SK-N-SH (cell line): ENCODE data around the gene ATP8B3. TPM values are rescaled to one million over a fixed set of nuclear protein-coding genes. Genes with fewer than 3 reads are reported as not detected.

Source experiments
- CTCF ChIA-PET: fragments of 300-600, 350-600 bp; formaldehyde crosslinking; extraction: SDS; loops from one replicate; lab custom pipeline; 2021; lab: Yijun Ruan, JAX
- POLR2A ChIA-PET: fragments of 350-600 bp; sonication (Branson Sonifier 250); formaldehyde crosslinking; extraction: SDS; loops from one replicate; lab custom pipeline; 2020; ENCODE audit warnings: antibody characterized with exemption, inconsistent platforms; lab: Yijun Ruan, JAX
- DNase-seq: peaks from one replicate; pipeline ENCODE4 v3.0.0; 2012
- H2AFZ ChIP-seq: fragments of 200-600 bp; sonication (generic); 2 replicates; pipeline ENCODE4 v1.8.1; 2016; ENCODE audit warnings: antibody characterized with exemption, mild to moderate bottlenecking, low read depth
- H3F3A ChIP-seq: fragments of 200-600 bp; sonication (generic); replicated peaks from 2 replicates; pipeline ENCODE3; 2016; ENCODE audit warnings: antibody characterized with exemption, mild to moderate bottlenecking; ENCODE audit not compliant: insufficient read depth
- H3K27ac ChIP-seq, 2 experiments: fragments of 200-500 bp in 1 of 2; fragments of 200-600 bp in 1 of 2; sonication (Bioruptor generic) in 1 of 2; sonication (generic), shearing (Covaris generic) in 1 of 2; 2 replicates each; pipeline versions ENCODE4 v1.5.1 to v1.6.1; 2014 to 2016; ENCODE audit warnings: low read depth in 2 of 2, inconsistent platforms in 1 of 2, low read length in 1 of 2, mild to moderate bottlenecking in 1 of 2, mixed read lengths in 1 of 2
- H3K27me3 ChIP-seq: fragments of 200-600 bp; sonication (generic), shearing (Covaris generic); 2 replicates; pipeline ENCODE4 v1.6.1; 2016; ENCODE audit warnings: mixed run types; ENCODE audit not compliant: insufficient read depth
- H3K36me3 ChIP-seq, 2 experiments: fragments of 200-500 bp in 1 of 2; fragments of 200-600 bp in 1 of 2; sonication (Bioruptor generic) in 1 of 2; sonication (generic) in 1 of 2; replicated peaks in 1 of 2; 2 replicates each; pipeline versions ENCODE3 to v1.5.1; 2014 to 2016; ENCODE audit warnings: low read length in 1 of 2, mild to moderate bottlenecking in 1 of 2; ENCODE audit not compliant: insufficient read depth in 2 of 2, control insufficient read depth in 1 of 2
- H3K4me1 ChIP-seq, 2 experiments: fragments of 200-500 bp in 1 of 2; fragments of 200-600 bp in 1 of 2; sonication (Bioruptor generic) in 1 of 2; sonication (generic), shearing (Covaris generic) in 1 of 2; 2 replicates each; pipeline versions ENCODE4 v1.5.1 to v1.6.1; 2014 to 2016; ENCODE audit warnings: low read depth in 1 of 2, low read length in 1 of 2, mixed run types in 1 of 2; ENCODE audit not compliant: insufficient read depth in 2 of 2, control insufficient read depth in 1 of 2
- H3K4me2 ChIP-seq: fragments of 200-600 bp; sonication (generic), shearing (Covaris generic); 2 replicates; pipeline ENCODE4 v1.6.1; 2017; ENCODE audit warnings: mixed run types
- H3K4me3 ChIP-seq, 2 experiments: fragments of 200-500 bp in 1 of 2; fragments of 200-600 bp in 1 of 2; sonication (Bioruptor generic) in 1 of 2; sonication (generic), shearing (Covaris generic) in 1 of 2; 2 replicates each; pipeline versions ENCODE4 v1.5.1 to v1.8.1; 2014 to 2016; ENCODE audit warnings: low read depth in 2 of 2, inconsistent platforms in 1 of 2, low read length in 1 of 2, mild to moderate bottlenecking in 1 of 2, mixed read lengths in 1 of 2, moderate library complexity in 1 of 2
- H3K79me2 ChIP-seq: fragments of 200-600 bp; sonication (generic); 2 replicates; pipeline ENCODE4 v1.8.1; 2017; ENCODE audit warnings: mild to moderate bottlenecking; ENCODE audit not compliant: insufficient read depth
- H3K9ac ChIP-seq: fragments of 200-600 bp; sonication (generic); 2 replicates; pipeline ENCODE4 v1.6.1; 2017; ENCODE audit warnings: mixed run types
- H3K9me2 ChIP-seq: fragments of 200-600 bp; sonication (generic); 2 replicates; pipeline ENCODE4 v1.6.1; 2017; ENCODE audit warnings: mixed run types
- H3K9me3 ChIP-seq: fragments of 200-600 bp; sonication (generic); 2 replicates; pipeline ENCODE4 v1.6.1; 2017; ENCODE audit warnings: mixed run types, mild to moderate bottlenecking, moderate library complexity
- H4K20me1 ChIP-seq: fragments of 200-600 bp; sonication (generic); 2 replicates; pipeline ENCODE4 v1.6.1; 2017; ENCODE audit warnings: mild to moderate bottlenecking, mixed run types; ENCODE audit not compliant: insufficient read depth
- CHD2 ChIP-seq: fragments of 150-350 bp; IDR thresholded peaks from 2 replicates; pipeline ENCODE4 v1.6.1; 2018; ENCODE audit warnings: low read length; ENCODE audit not compliant: partially characterized antibody
- ELF1 ChIP-seq: IDR thresholded peaks from 2 replicates; pipeline ENCODE4 v1.4.0; 2012
- EZH2phosphoT487 ChIP-seq: fragments of 200-600 bp; sonication (generic); IDR thresholded peaks from 2 replicates; pipeline ENCODE4 v1.6.1; 2017; ENCODE audit warnings: low read depth, mixed run types, mild to moderate bottlenecking, antibody characterized with exemption, moderate library complexity, borderline replicate concordance
- FOSL2 ChIP-seq: IDR thresholded peaks from 2 replicates; pipeline ENCODE4 v1.4.0; 2012; ENCODE audit warnings: low read depth, mild to moderate bottlenecking, moderate library complexity, borderline replicate concordance
- FOXJ3 ChIP-seq: sonication (generic); formaldehyde crosslinking; IDR thresholded peaks from 2 replicates; pipeline ENCODE4 v1.5.1; 2020; ENCODE audit warnings: mild to moderate bottlenecking, missing genetic modification reagents
- FOXM1 ChIP-seq: IDR thresholded peaks from 2 replicates; pipeline ENCODE4 v1.4.0; 2012; ENCODE audit warnings: low read depth, mild to moderate bottlenecking
- GATA2 ChIP-seq: sonication (generic); formaldehyde crosslinking; IDR thresholded peaks from 2 replicates; pipeline ENCODE4 v1.5.0; 2020; ENCODE audit warnings: mild to moderate bottlenecking, missing genetic modification reagents
- JUND ChIP-seq: IDR thresholded peaks from 2 replicates; pipeline ENCODE4 v1.4.0; 2012
- MEF2A ChIP-seq: IDR thresholded peaks from 2 replicates; pipeline ENCODE4 v1.4.0; 2012; ENCODE audit warnings: low read depth, borderline replicate concordance
- MXI1 ChIP-seq: IDR thresholded peaks from 2 replicates; pipeline ENCODE4 v1.6.1; 2012; ENCODE audit warnings: mild to moderate bottlenecking, low read depth, low read length, improper control_type of control experiment
- NFIC ChIP-seq: IDR thresholded peaks from 2 replicates; pipeline ENCODE4 v1.4.0; 2012; ENCODE audit warnings: borderline replicate concordance
- NRF1 ChIP-seq: IDR thresholded peaks from 2 replicates; pipeline ENCODE4 v1.6.1; 2012; ENCODE audit warnings: low read depth, mild to moderate bottlenecking, low read length
- PBX3 ChIP-seq: IDR thresholded peaks from 2 replicates; pipeline ENCODE4; 2012
- POLR2AphosphoS5 ChIP-seq: IDR thresholded peaks from 2 replicates; pipeline ENCODE4 v1.6.1; 2012; ENCODE audit warnings: low read depth, low read length
- RAD21 ChIP-seq: IDR thresholded peaks from 2 replicates; pipeline ENCODE4 v1.6.1; 2012; ENCODE audit warnings: mild to moderate bottlenecking, low read length
- SIN3A ChIP-seq: IDR thresholded peaks from 2 replicates; pipeline ENCODE4 v1.6.1; 2012; ENCODE audit warnings: low read depth, mild to moderate bottlenecking, low read length, moderate library complexity, borderline replicate concordance
- TAF1 ChIP-seq: IDR thresholded peaks from 2 replicates; pipeline ENCODE4 v1.6.1; 2012; ENCODE audit warnings: low read depth, mild to moderate bottlenecking, low read length, moderate library complexity, borderline replicate concordance
- TCF12 ChIP-seq: IDR thresholded peaks from 2 replicates; pipeline ENCODE4 v1.4.0; 2012
- USF1 ChIP-seq: IDR thresholded peaks from 2 replicates; pipeline ENCODE4 v1.4.0; 2012; ENCODE audit warnings: low read depth, borderline replicate concordance
- WGBS: methylation state at CpG from one replicate; pipeline ENCODE4 v1.1.6; 2017; ENCODE audit warnings: low lambda C conversion rate; 5-methylcytosine and 5-hydroxymethylcytosine counted together
- polyA plus RNA-seq, 3 experiments: library from polyadenylated mRNA; depleted of rRNA; stranded (reverse); fragments of >200 nt; gene quantifications; 2 replicates each; pipeline ENCODE4 v1.2.3, GENCODE V29; 2012
- TF ChIP-seq, protein P1 (sequence below): IDR thresholded peaks from 2 replicates; pipeline ENCODE4 v1.4.0; 2012; ENCODE audit warnings: low read depth, borderline replicate concordance

The ATP8B3 gene
- polyA plus RNA-seq, 1 of the 3 experiments (the other 2 are of a cell fraction) = 8.0 TPM

- TF ChIP-seq MXI1 (no peak), SIN3A (no peak), FOSL2 (no peak), GATA2 (CRISPR knock-in tag) (no peak), ELF1 (no peak), PBX3 (no peak), RAD21 (no peak), FOXM1 (no peak), FOXJ3 (CRISPR knock-in tag) (no peak), USF1 (no peak), EZH2phosphoT487 (no peak), MEF2A (no peak), TAF1 (no peak), JUND (no peak), POLR2AphosphoS5 (no peak), CHD2 (no peak), NFIC (no peak), NRF1 (no peak), TCF12 (no peak)
- TF ChIP-seq, protein P1, sequence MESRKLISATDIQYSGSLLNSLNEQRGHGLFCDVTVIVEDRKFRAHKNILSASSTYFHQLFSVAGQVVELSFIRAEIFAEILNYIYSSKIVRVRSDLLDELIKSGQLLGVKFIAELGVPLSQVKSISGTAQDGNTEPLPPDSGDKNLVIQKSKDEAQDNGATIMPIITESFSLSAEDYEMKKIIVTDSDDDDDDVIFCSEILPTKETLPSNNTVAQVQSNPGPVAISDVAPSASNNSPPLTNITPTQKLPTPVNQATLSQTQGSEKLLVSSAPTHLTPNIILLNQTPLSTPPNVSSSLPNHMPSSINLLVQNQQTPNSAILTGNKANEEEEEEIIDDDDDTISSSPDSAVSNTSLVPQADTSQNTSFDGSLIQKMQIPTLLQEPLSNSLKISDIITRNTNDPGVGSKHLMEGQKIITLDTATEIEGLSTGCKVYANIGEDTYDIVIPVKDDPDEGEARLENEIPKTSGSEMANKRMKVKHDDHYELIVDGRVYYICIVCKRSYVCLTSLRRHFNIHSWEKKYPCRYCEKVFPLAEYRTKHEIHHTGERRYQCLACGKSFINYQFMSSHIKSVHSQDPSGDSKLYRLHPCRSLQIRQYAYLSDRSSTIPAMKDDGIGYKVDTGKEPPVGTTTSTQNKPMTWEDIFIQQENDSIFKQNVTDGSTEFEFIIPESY = no peak
- Histone ChIP-seq H2AFZ (no peak overlapping the region), H3K27me3 (no peaks in the 10 kb centered on the region), H3K9ac (no peak overlapping the region), H3K9me2 (no peaks in the 10 kb centered on the region), H4K20me1 (peaks cover 80% of the 10 kb centered on the region), H3K79me2 (peaks cover 85% of the 10 kb centered on the region), H3K4me2 (no peak overlapping the region), H3F3A (no peaks in the 10 kb centered on the region), H3K4me1 (peaks cover 0 to 12% of the 10 kb centered on the region in 2 experiments; a peak in 1 of 4 replicates), H3K9me3 (no peaks in the 10 kb centered on the region), H3K36me3 (no peaks in the 10 kb centered on the region), H3K27ac (no peak overlapping the region), H3K4me3 (no peak overlapping the region)
- WGBS = 98% methylated on average over 6 of the region's 15 CpGs
- ChIA-PET CTCF (interaction anchor here (2.0 to 15.0 kb wide), 2 partner anchors 6 to 287 kb away, joined by 6 to 188 read pairs; no protein-coding TSS in a partner anchor), POLR2A (no interaction called here)
- DNase-seq = no peak
Observed at GRCh38 chr19:1833540-1833939, 21.5 kb upstream of the ATP8B3 start.
